Keratinocyte (primary cell): ENCODE measurements around the gene AGPAT2. TPM values are rescaled to one million over a fixed set of nuclear protein-coding genes. Genes with fewer than 3 reads are reported as not detected.

ENCODE experiments used
- DNase-seq: peaks from one replicate; pipeline ENCODE4 v3.0.0-alpha.2; 2011; ENCODE audit warnings: low read depth, missing footprints, low spot score
- FAIRE-seq: peaks from 2 replicates; lab custom pipeline; 2011; peaks lifted over from hg19 to GRCh38; lab: Jason Lieb, UNC
- H2AFZ ChIP-seq: 2 replicates; pipeline ENCODE4 v1.6.0; 2012; ENCODE audit warnings: low read length, control low read depth, inconsistent platforms; ENCODE audit not compliant: control insufficient read depth
- H3K27ac ChIP-seq: 2 replicates; pipeline ENCODE4 v1.5.1; 2011; ENCODE audit warnings: low read length; ENCODE audit not compliant: control insufficient read depth, insufficient read depth
- H3K27me3 ChIP-seq: 3 replicates; pipeline ENCODE4 v1.6.0; 2011; ENCODE audit warnings: low read length; ENCODE audit not compliant: control insufficient read depth, insufficient read depth; ENCODE audit errors: extremely low read depth
- H3K36me3 ChIP-seq, 2 experiments: 2 replicates in 1 of 2; 3 replicates in 1 of 2; pipeline ENCODE4 v1.5.1; 2011; ENCODE audit warnings: low read length in 2 of 2, mild to moderate bottlenecking in 1 of 2; ENCODE audit not compliant: control insufficient read depth in 2 of 2, insufficient read depth in 2 of 2; ENCODE audit errors: extremely low read depth in 1 of 2
- H3K4me1 ChIP-seq: 3 replicates; pipeline ENCODE4 v1.5.1; 2011; ENCODE audit warnings: low read length; ENCODE audit not compliant: control insufficient read depth, insufficient read depth; ENCODE audit errors: extremely low read depth
- H3K4me2 ChIP-seq: 3 replicates; pipeline ENCODE4 v1.6.0; 2011; ENCODE audit warnings: low read depth, low read length; ENCODE audit not compliant: control insufficient read depth, insufficient read depth; ENCODE audit errors: extremely low read depth
- H3K4me3 ChIP-seq, 3 experiments: fragments of 200-600 bp in 1 of 3; sonication (generic) in 1 of 3; 2 replicates in 2 of 3; 3 replicates in 1 of 3; pipeline ENCODE4 v1.5.1; 2011 to 2016; ENCODE audit warnings: low read length in 3 of 3, mild to moderate bottlenecking in 3 of 3, control low read depth in 2 of 3, inconsistent platforms in 1 of 3, low read depth in 1 of 3, mixed read lengths in 1 of 3, mixed run types in 1 of 3, moderate library complexity in 1 of 3; ENCODE audit not compliant: control insufficient read depth in 2 of 3, insufficient read depth in 2 of 3; ENCODE audit errors: extremely low read depth in 1 of 3
- H3K79me2 ChIP-seq: 2 replicates; pipeline ENCODE4 v1.6.0; 2012; ENCODE audit warnings: low read length; ENCODE audit not compliant: control insufficient read depth, insufficient read depth
- H3K9ac ChIP-seq: 3 replicates; pipeline ENCODE4 v1.6.0; 2011; ENCODE audit warnings: low read length; ENCODE audit not compliant: control insufficient read depth, insufficient read depth; ENCODE audit errors: extremely low read depth
- H3K9me1 ChIP-seq: 3 replicates; pipeline ENCODE4 v1.6.0; 2011; ENCODE audit warnings: low read length; ENCODE audit not compliant: control insufficient read depth, insufficient read depth; ENCODE audit errors: extremely low read depth
- H3K9me3 ChIP-seq: 2 replicates; pipeline ENCODE4 v1.5.1; 2012; ENCODE audit warnings: low read depth, low read length; ENCODE audit not compliant: control insufficient read depth
- H4K20me1 ChIP-seq: 3 replicates; pipeline ENCODE4 v1.6.0; 2011; ENCODE audit warnings: low read length; ENCODE audit not compliant: control insufficient read depth, insufficient read depth; ENCODE audit errors: extremely low read depth
- EZH2 ChIP-seq: IDR thresholded peaks from one replicate; pipeline ENCODE4 v1.6.1; 2012; ENCODE audit warnings: inconsistent platforms, mild to moderate bottlenecking, low read length, moderate library complexity
- dilution Hi-C: fragments of 300-500 bp; cut with MboI; formaldehyde crosslinking; loops from one replicate; pipeline ENCODE4 v1.7.0; 2020; ENCODE audit warnings: low sequenced_read_pairs; ENCODE audit not compliant: extremely low pct_ligation_motif_present
- polyA plus RNA-seq, 5 experiments: library from polyadenylated mRNA; depleted of rRNA in 3 of 5; stranded (reverse) in 3 of 5; stranded (forward) in 1 of 5; unstranded in 1 of 5; fragments of >200 nt; gene quantifications; 1 replicate in 1 of 5; 2 replicates in 3 of 5; 3 replicates in 1 of 5; pipeline versions ENCODE4 v1.2.1 to v1.2.3, GENCODE V29; 2011 to 2012; ENCODE audit warnings: missing spikeins in 2 of 5, low read depth in 1 of 5, low replicate concordance in 1 of 5
- TF ChIP-seq, protein P1 (sequence below), 3 experiments: IDR thresholded peaks in 1 of 3; conservative IDR thresholded peaks in 1 of 3; optimal IDR thresholded peaks in 1 of 3; 2 replicates in 2 of 3; 3 replicates in 1 of 3; pipeline versions ENCODE3 to v1.5.1; 2011; ENCODE audit warnings: low read length in 3 of 3, mild to moderate bottlenecking in 3 of 3, moderate library complexity in 2 of 3, control low read depth in 1 of 3, inconsistent platforms in 1 of 3; ENCODE audit not compliant: insufficient read depth in 2 of 3; ENCODE audit errors: extremely low read depth in 1 of 3

AGPAT2 gene
- polyA plus RNA-seq, 1 donor (not counting 4 experiments of a cell fraction or from before 2014, with no cell fraction given): 26.5 TPM

DNA sequence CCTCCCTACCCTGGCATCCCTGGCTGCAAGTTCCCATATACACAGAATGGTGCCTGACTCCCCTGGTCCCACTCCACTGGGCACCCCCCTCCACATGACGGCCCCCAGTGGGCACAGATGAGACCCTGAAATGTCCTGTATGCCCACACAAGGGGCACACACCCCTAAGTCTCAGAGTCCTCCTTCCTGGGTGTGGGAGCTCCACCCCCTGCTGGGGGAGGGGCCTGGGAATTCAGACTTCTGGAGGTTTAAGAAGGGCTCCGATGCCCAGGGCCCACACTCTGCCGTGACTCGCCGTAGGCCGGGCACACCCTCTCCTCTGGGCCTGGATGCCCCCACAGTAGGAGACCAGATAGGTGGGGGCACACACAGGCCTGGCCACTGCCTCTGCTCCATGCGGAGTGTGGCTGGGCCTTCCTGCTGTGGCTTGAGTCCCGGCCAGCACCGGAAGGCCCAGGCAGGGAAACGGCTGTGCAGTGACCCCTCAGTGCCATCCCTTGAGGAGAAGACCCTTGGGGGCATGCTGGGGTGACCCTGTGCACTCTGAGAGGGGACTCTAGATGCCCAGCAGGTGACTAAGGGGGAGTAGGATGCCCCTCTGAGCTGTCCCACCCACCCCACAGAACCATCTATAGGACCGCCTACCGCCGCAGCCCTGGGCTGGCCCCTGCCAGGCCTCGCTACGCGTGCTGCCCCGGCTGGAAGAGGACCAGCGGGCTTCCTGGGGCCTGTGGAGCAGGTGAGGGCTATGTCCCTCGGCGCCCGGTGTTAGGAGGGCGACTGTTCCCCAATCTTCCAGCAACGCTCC is 18.1 kb downstream of the AGPAT2 start:
- dilution Hi-C loops: no loop called here
- H3K79me2 ChIP-seq: no peaks in the 10 kb centered on the region
- no peaks in the 10 kb centered on the region for H3K9me3 ChIP-seq
- H2AFZ ChIP-seq: no peak overlapping the region
- H3K27me3 ChIP-seq: peaks cover 34% of the 10 kb centered on the region
- H3K36me3 ChIP-seq: peaks cover 0 to under 1% of the 10 kb centered on the region in 2 experiments
- no peak overlapping the region for H3K27ac ChIP-seq
- H3K4me2 ChIP-seq: no peak overlapping the region
- DNase-seq (no peak), FAIRE-seq (no peak)
- no peaks in the 10 kb centered on the region for H3K4me1 ChIP-seq
- H3K4me3 ChIP-seq: no peak overlapping the region
- H3K9me1 ChIP-seq: no peaks in the 10 kb centered on the region
- no peak for TF ChIP-seq EZH2
- TF ChIP-seq, protein P1, sequence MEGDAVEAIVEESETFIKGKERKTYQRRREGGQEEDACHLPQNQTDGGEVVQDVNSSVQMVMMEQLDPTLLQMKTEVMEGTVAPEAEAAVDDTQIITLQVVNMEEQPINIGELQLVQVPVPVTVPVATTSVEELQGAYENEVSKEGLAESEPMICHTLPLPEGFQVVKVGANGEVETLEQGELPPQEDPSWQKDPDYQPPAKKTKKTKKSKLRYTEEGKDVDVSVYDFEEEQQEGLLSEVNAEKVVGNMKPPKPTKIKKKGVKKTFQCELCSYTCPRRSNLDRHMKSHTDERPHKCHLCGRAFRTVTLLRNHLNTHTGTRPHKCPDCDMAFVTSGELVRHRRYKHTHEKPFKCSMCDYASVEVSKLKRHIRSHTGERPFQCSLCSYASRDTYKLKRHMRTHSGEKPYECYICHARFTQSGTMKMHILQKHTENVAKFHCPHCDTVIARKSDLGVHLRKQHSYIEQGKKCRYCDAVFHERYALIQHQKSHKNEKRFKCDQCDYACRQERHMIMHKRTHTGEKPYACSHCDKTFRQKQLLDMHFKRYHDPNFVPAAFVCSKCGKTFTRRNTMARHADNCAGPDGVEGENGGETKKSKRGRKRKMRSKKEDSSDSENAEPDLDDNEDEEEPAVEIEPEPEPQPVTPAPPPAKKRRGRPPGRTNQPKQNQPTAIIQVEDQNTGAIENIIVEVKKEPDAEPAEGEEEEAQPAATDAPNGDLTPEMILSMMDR (optimal IDR thresholded peaks at IDR 0.05 in 1 of 3, IDR thresholded peaks at IDR 0.05 in 1 of 3, conservative IDR thresholded peaks at IDR 0.05 in 1 of 3; ENCODE audit: extremely low read depth in 1 of 3, insufficient read depth in 2 of 3, low read length in 3 of 3): no peak
- no peak overlapping the region for H3K9ac ChIP-seq
- H4K20me1 ChIP-seq: no peaks in the 10 kb centered on the region

DNA sequence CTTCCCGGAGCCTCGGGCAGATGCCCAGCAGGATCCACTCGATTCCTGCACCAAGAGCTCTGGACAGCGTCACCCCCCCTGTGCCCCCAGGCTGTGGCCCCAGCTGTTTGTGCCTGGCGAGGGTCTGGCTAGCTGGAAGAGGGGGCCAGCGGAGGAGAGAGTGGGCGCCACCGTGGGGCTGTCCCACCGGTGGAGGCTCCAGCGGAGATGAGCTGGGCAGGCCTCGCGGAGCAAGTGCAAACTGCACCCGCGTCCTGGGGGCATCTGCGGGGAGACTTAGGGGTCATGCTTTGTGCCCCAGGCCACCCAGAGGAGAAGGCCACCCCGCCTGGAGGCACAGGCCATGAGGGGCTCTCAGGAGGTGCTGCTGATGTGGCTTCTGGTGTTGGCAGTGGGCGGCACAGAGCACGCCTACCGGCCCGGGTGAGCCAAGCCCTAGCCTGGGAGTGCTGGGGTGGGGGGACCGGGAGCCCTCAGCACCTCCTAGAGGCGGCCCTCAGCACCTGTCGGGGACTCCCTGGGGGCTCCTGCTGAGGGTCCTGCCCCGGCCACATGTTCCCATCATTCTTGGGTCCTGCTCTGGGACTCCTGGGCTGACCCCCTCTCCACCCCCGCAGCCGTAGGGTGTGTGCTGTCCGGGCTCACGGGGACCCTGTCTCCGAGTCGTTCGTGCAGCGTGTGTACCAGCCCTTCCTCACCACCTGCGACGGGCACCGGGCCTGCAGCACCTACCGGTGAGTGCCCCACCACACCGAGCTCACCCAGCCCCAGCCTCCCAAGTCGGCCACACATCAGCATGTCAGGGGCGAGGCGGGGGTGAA is 19.1 kb downstream of the AGPAT2 start:
- Histone ChIP-seq H3K79me2 (no peaks in the 10 kb centered on the region), H3K9me1 (no peaks in the 10 kb centered on the region), H3K4me2 (no peak overlapping the region), H3K27me3 (peaks cover 43% of the 10 kb centered on the region), H4K20me1 (no peaks in the 10 kb centered on the region), H3K9ac (no peak overlapping the region), H3K36me3 (no peaks in the 10 kb centered on the region), H3K9me3 (no peaks in the 10 kb centered on the region), H3K4me1 (no peaks in the 10 kb centered on the region), H2AFZ (no peak overlapping the region), H3K4me3 (no peak overlapping the region), H3K27ac (no peak overlapping the region)
- DNase-seq (no peak), FAIRE-seq (no peak)
- TF ChIP-seq EZH2: no peak
- dilution Hi-C loops: no loop called here
